Measurements from ENCODE around the gene SLTM.
"Not testable (repeated sequence)": the region's sequence is repeated elsewhere in the genome, so short reads cannot be mapped to it uniquely, and the experiment has no call there.

SLTM gene

DNA sequence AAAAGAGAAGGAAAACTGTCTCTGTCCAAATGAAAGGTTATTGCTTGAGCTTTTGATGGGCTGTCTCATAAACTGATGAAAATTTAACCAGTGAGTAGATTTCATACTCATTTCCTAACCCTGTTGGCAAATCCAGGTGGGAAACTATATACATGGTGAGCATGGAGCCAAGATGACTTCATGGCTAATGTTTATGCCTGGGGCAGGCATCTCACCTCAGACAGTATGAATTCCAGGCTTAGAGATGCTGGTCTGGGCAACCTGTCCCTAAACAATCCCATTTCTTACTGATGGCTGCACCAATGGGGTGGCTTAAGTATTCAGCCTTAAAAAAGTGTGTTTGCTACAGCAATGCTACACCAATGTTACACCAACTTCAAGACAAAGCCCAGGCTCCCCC, 58.1 kb downstream of the SLTM start:
- DNase-seq (ENCODE audit: low read depth), result no peak

- DNase-seq (ENCODE audit: low read depth), result no peak
These were observed 60.2 kb downstream of the SLTM start for GRCh38 chr15:58873267-58873666.

DNA sequence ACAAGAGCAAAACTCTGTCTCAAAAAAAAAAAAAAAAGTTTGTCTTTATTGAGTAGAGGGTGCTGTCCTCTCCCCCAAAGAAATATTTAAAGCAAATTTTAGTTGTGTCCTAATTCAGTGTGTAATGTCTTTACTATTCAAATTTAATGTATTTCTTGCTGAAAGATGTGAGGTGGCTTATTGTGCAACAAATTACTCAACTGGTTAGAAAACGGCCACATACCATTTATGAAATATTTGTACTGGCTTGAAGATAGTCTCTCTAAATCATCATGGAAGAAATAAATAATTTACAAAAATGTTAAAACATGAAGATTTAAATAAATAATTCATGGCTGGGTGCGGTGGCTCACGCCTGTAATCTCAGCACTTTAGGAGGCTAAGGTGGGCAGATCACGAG, 63.0 kb downstream of the SLTM start:
- no peak for DNase-seq (ENCODE audit: low read depth)

- no peak for DNase-seq (ENCODE audit: low read depth)
These were observed 65.6 kb downstream of the SLTM start for GRCh38 chr15:58867926-58868325.

GRCh38 chr15:58865425-58865880, 68.0 kb downstream of the SLTM start:
- DNase-seq (ENCODE audit: low read depth), result no peak

- no peak for DNase-seq (ENCODE audit: low read depth)
These were observed 68.7 kb downstream of the SLTM start for GRCh38 chr15:58864602-58865424.

DNA sequence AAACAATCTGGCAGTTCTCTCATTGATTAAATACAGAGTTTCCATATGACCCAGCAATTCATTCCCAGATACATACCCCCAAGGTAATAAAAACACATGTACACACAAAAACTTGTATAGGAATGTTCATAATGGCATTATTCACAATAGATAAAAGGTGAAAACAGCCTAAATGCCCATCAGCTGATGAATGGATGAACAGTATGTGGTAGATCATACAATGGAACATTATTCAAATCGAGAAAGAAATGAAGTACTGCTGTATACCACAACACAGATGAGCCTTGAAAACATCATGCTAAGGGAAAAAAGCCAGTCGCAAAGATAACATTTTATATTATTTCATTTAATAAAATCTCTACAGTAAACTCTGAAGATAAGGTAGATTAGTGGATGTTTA, 71.2 kb downstream of the SLTM start:
- DNase-seq (ENCODE audit: low read depth), result no peak

- DNase-seq (ENCODE audit: low read depth), result not testable (repeated sequence)
These were observed 76.9 kb downstream of the SLTM start for GRCh38 chr15:58856621-58857020.

- DNase-seq (ENCODE audit: low read depth), result no peak
These were observed 77.4 kb downstream of the SLTM start for GRCh38 chr15:58856086-58856485.

GRCh38 chr15:58854593-58854992, 78.9 kb downstream of the SLTM start:
- DNase-seq (ENCODE audit: low read depth), result no peak

GRCh38 chr15:58852347-58852746, 81.1 kb downstream of the SLTM start:
- DNase-seq (ENCODE audit: low read depth), result no peak

GRCh38 chr15:58851205-58851604, 82.3 kb downstream of the SLTM start:
- not testable (repeated sequence) for DNase-seq (ENCODE audit: low read depth)

DNA sequence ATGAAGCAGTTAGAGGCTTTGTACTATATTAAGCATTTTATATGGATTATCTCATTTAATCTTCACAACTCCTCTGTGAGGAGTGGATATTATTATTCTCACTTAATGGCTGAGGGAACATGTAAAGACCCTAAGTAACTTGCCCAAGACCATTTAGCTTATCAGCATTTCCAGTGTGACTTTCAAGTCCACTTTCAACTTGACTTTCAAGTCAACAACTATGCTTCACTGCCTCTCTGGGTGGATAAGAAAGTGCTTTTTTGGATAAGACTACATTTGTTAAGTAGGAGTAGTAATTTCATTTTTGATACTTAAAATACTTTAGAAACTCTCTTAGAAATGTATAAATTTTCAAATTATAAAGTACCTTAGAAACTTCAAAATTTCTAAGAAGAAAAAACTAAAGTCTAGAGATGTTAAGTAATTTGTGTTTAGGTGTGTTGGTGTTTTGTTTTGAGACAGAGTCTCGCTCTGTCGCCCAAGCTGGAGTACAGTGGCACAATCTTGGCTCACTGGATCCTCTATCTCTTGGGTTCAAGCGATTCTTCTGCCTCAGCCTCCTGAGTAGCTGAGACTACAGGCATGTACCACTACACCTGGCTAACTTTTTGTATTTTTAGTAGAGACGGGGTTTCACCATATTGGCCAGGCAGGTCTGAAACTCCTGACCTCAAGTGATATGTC, 90.6 kb downstream of the SLTM start:
- DNase-seq (ENCODE audit: low read depth), result no peak

GRCh38 chr15:58840048-58840447, 93.4 kb downstream of the SLTM start:
- no peak for DNase-seq (ENCODE audit: low read depth)

GRCh38 chr15:58839485-58839884, 94.0 kb downstream of the SLTM start:
- DNase-seq (ENCODE audit: low read depth), result no peak

DNA sequence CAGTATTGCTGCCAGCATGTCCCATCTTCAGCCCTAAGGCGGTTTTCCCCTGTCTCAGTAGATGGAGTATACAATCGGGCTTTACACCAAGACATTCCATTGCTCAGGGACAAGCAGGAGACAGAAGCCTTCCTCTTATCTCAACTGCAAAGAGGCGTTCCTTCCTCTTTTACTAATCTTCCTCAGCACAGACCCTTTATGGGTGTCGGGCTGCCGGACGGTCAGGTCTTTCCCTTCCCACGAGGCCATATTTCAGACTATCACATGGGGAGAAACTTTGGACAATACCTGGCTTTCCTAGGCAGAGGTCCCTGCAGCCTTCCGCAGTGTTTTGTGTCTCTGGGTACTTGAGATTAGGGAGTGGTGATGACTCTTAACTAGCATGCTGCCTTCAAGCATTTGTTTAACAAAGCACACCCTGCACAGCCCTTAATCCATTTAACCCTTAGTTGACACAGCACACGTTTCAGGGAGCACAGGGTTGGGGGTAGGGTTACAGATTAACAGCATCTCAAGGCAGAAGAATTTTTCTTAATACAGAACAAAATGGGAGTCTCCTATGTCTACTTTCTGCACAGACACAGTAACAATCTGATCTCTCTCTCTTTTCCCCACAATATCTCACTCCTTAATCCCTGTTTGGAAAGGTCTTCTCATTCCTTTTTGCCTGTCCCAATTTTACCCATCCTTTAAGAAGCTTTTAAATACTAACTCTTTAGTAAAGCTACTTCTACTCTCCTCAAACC, 99.6 kb downstream of the SLTM start:
- DNase-seq (ENCODE audit: low read depth), result not testable (repeated sequence)

GRCh38 chr15:58830556-58830955, 102.9 kb downstream of the SLTM start:
- DNase-seq (ENCODE audit: low read depth), result no peak
